ENCODE results near the gene HELT.

- TF ChIP-seq EZH2 (IDR thresholded peaks at IDR 0.05; ENCODE audit: insufficient read depth, poor library complexity, severe bottlenecking) (no peak), EZH2phosphoT487 (IDR thresholded peaks at IDR 0.05; ENCODE audit: insufficient read depth, low read depth) (no peak)
Measured at GRCh38 chr4:185023471-185023870, 5.2 kb downstream of the HELT start.
